Measurements from ENCODE around the gene SEC14L6. TPM values are rescaled to one million over a fixed set of nuclear protein-coding genes. Genes with fewer than 3 reads are reported as not detected.
"Not testable (repeated sequence)": the region's sequence is repeated elsewhere in the genome, so short reads cannot be mapped to it uniquely, and the experiment has no call there.

The SEC14L6 gene
- not detected in 2 replicates for total RNA-seq (2022)
- not detected for Bru-seq, nascent RNA
- not detected for BruChase-seq, experiment 1, labeled RNA remaining after a 6-hour chase
- not detected for BruChase-seq, experiment 2, labeled RNA remaining after a 2-hour chase
- long read RNA-seq = 0 reads

DNA sequence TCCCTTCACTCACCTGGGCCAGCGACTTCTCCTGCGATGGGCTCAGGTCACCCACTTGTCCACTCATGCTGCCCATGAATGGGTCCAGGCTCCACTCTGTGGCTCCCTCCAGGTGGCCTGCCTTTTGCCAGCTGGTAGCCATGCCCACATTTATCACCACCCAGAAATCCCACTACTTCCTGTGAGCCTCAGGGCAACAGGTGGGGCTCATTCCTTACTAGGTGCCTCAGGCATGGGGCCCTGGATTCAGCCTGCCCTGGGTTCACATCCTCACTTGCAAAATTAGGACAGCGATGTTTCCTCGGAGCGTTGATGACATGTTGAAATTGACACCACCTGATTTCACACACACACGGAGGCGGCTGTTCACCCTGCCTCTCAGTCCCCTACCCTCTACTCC is at the start of gene SEC14L6:
SEC14L6 (minus strand) TSS at position 126 of the 400 bp plus-strand sequence; CDS start at position 67, 59 bp downstream.
- H3K36me3 Mint-ChIP-seq (ENCODE audit: insufficient read depth, unreplicated experiment) = peaks cover 4% of the 10 kb centered on the region
- intact Hi-C loops (cut with micrococcal nuclease) = no loop called here
- peaks cover 7% of the 10 kb centered on the region for H3K27me3 Mint-ChIP-seq (ENCODE audit: insufficient read depth, unreplicated experiment)
- H3K9me3 Mint-ChIP-seq (ENCODE audit: unreplicated experiment) = no peaks in the 10 kb centered on the region
- ChIA-PET POLR2A (no interaction called here), CTCF (no interaction called here)
- BruUV-seq (replicated peaks) = no TSS peak
- DNase-seq (ENCODE audit: unreplicated experiment) = no peak
- TF ChIP-seq, protein P1, sequence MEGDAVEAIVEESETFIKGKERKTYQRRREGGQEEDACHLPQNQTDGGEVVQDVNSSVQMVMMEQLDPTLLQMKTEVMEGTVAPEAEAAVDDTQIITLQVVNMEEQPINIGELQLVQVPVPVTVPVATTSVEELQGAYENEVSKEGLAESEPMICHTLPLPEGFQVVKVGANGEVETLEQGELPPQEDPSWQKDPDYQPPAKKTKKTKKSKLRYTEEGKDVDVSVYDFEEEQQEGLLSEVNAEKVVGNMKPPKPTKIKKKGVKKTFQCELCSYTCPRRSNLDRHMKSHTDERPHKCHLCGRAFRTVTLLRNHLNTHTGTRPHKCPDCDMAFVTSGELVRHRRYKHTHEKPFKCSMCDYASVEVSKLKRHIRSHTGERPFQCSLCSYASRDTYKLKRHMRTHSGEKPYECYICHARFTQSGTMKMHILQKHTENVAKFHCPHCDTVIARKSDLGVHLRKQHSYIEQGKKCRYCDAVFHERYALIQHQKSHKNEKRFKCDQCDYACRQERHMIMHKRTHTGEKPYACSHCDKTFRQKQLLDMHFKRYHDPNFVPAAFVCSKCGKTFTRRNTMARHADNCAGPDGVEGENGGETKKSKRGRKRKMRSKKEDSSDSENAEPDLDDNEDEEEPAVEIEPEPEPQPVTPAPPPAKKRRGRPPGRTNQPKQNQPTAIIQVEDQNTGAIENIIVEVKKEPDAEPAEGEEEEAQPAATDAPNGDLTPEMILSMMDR (IDR thresholded peaks at IDR 0.05; ENCODE audit: unreplicated experiment) = no peak
- H3K4me1 Mint-ChIP-seq (ENCODE audit: insufficient read depth, unreplicated experiment) = peaks cover 5% of the 10 kb centered on the region
- no peak within 1 kb of the TSS for H3K4me3 Mint-ChIP-seq (ENCODE audit: unreplicated experiment)
- H3K27ac Mint-ChIP-seq (ENCODE audit: low read depth, unreplicated experiment) = no peak within 1 kb of the TSS

DNA sequence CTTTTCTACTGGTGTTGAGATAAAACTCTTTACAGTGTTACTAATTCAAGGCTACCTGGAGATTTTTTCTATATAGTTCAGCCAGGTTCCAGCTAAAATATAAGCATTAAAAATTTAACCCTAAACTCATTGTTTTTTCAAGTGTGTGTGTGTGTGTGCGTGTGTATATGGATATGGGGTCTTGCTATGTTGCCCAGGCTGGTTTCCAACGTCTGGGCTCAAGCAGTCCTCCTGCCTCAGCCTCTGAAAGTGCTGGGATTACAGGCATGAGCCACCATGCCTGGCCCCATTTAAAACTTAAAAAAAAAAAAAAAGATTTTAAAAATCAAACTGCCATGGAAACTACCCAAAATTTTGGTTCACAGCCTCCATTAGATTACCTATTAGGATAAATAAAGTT is 49.7 kb upstream of the SEC14L6 start:
- H3K9me3 Mint-ChIP-seq (ENCODE audit: unreplicated experiment) = no peaks in the 10 kb centered on the region
- ChIA-PET POLR2A (interaction anchor here (0.6 kb wide), 1 partner anchor 10 kb away, joined by 3 read pairs; no protein-coding TSS in a partner anchor), CTCF (no interaction called here)
- BruUV-seq (replicated peaks) = no TSS peak
- DNase-seq (ENCODE audit: unreplicated experiment) = no peak
- no peaks in the 10 kb centered on the region for H3K4me1 Mint-ChIP-seq (ENCODE audit: insufficient read depth, unreplicated experiment)
- no peak overlapping the region for H3K27ac Mint-ChIP-seq (ENCODE audit: low read depth, unreplicated experiment)
- no peaks in the 10 kb centered on the region for H3K36me3 Mint-ChIP-seq (ENCODE audit: insufficient read depth, unreplicated experiment)
- TF ChIP-seq, protein P1 (IDR thresholded peaks at IDR 0.05; ENCODE audit: unreplicated experiment) = no peak
- H3K27me3 Mint-ChIP-seq (ENCODE audit: insufficient read depth, unreplicated experiment) = no peaks in the 10 kb centered on the region
- no peak overlapping the region for H3K4me3 Mint-ChIP-seq (ENCODE audit: unreplicated experiment)
- intact Hi-C loops (cut with micrococcal nuclease) = no loop called here

DNA sequence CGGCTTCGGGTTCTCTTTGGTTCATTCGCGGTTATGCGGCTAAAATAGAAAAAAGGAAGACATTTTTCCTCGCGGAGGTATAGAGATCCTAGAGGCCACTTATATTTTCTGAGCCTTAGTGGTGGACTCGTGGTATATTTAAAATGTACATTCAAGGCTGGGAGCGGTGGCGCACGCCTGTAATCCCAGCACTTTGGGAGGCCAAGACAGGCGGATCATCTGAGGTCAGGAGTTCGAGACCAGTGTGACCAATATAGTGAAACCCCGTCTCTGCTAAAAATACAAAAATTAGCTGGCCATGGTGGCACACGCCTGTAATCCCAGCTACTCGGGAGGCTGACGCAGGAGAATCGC is 45.8 kb upstream of the SEC14L6 start:
- BruUV-seq (replicated peaks); intact Hi-C loops (cut with micrococcal nuclease); H3K27ac Mint-ChIP-seq (ENCODE audit: low read depth, unreplicated experiment); H3K4me1 Mint-ChIP-seq (ENCODE audit: insufficient read depth, unreplicated experiment); H3K27me3 Mint-ChIP-seq (ENCODE audit: insufficient read depth, unreplicated experiment); H3K4me3 Mint-ChIP-seq (ENCODE audit: unreplicated experiment); DNase-seq (ENCODE audit: unreplicated experiment); H3K9me3 Mint-ChIP-seq (ENCODE audit: unreplicated experiment): not testable (repeated sequence)
- ChIA-PET POLR2A (interaction anchor here (0.7 to 4.6 kb wide), 9 partner anchors 9 to 236 kb away, joined by 3 to 30 read pairs (median 3); partner anchors contain the start of gene TCN2), CTCF (interaction anchor here (0.5 to 1.7 kb wide), 4 partner anchors 9 to 337 kb away, joined by 3 to 9 read pairs (median 4); no protein-coding TSS in a partner anchor)
- H3K36me3 Mint-ChIP-seq (ENCODE audit: insufficient read depth, unreplicated experiment) = peaks cover 24% of the 10 kb centered on the region

DNA sequence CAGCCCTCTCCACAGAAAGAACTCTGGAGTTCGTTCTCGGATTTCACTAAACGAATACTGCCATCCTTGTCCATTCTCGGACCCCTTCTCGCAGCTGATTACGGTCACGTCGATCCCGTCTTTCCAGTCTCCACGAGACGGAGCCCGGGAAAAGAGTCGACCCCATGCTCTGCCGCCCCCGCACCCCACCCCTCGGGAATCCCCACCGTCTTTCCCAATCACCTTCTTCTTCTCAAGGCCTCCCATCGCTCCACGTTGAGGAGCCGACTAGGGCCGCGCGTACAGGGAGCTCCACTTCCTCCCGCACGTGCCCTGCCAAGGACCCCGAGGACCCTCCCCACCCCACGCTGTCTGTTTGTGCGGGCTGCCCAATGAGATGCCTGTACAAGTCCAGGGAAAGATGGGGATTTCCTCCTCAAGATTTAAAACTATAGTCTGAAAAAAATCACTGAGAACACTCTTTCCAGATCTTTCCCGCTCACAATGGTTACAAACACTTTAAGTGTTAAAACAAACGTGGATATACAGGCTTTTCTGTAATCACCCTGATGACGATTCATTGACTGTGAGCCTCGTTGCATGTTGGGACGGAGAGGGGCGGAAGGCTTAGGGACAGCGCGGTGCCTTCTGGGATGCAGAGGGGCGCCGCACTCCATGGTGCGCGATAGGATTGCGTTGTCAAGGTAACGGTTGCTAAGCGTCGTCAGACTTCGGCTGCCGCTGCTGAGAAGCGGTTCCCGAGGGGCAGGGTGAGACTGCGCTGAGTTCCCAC is 45.2 kb upstream of the SEC14L6 start, which contains the start of gene PES1:
PES1 (minus strand) TSS at position 323 of the 772 bp plus-strand sequence; CDS start at position 246, 77 bp downstream.
- Mint-ChIP-seq H3K27me3 (ENCODE audit: insufficient read depth, unreplicated experiment) (no peaks in the 10 kb centered on the region), H3K4me1 (ENCODE audit: insufficient read depth, unreplicated experiment) (no peaks in the 10 kb centered on the region), H3K27ac (ENCODE audit: low read depth, unreplicated experiment) (no peak within 1 kb of the TSS), H3K9me3 (ENCODE audit: unreplicated experiment) (no peaks in the 10 kb centered on the region), H3K4me3 (ENCODE audit: unreplicated experiment) (no peak within 1 kb of the TSS), H3K36me3 (ENCODE audit: insufficient read depth, unreplicated experiment) (peaks cover 30% of the 10 kb centered on the region)
- TF ChIP-seq, protein P1 (IDR thresholded peaks at IDR 0.05; ENCODE audit: unreplicated experiment) = no peak
- BruUV-seq (replicated peaks) = no TSS peak
- POLR2A ChIA-PET = interaction anchor here (0.6 to 4.6 kb wide), 18 partner anchors 8 to 1201 kb away, joined by 3 to 30 read pairs (median 3); partner anchors contain the start of genes MORC2, MTFP1, SEC14L2 and TCN2
- peak; percentile 97 for DNase-seq (ENCODE audit: unreplicated experiment)
- intact Hi-C loops (cut with micrococcal nuclease) = loop anchor here (1.0 kb wide), 1 partner anchor 146 kb away; no protein-coding TSS in a partner anchor
- CTCF ChIA-PET = interaction anchor here (1.3 to 1.7 kb wide), 2 partner anchors 13 to 163 kb away, joined by 5 to 9 read pairs; no protein-coding TSS in a partner anchor
